NCI-H1436 treated with DMSO at 0.1 percent for 48 hours (cell line): ENCODE results near the gene DNMT1.
"Not testable (repeated sequence)": the region's sequence is repeated elsewhere in the genome, so short reads cannot be mapped to it uniquely, and the experiment has no call there.

Experiments used
- DNase-seq: peaks from one replicate; lab custom pipeline; 2025; lab: John Stamatoyannopoulos, UW

Gene DNMT1

DNA sequence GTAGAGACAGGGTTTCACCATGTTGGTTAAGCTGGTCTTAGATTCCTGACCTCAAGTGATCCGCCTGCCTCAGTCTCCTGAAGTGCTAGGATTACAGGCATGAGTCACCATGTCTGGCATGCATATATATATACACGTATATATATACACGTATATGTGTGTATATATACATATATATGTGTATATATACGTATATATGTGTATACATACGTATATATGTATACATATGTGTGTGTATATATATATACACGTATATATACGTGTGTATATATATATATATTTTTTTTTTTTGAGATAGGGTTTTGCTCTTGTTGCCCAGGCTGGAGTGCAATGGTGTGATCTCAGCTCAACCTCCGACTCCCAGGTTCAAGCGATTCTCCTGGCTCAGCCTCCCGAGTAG is 11.9 kb downstream of the DNMT1 start:
- no peak for DNase-seq

DNA sequence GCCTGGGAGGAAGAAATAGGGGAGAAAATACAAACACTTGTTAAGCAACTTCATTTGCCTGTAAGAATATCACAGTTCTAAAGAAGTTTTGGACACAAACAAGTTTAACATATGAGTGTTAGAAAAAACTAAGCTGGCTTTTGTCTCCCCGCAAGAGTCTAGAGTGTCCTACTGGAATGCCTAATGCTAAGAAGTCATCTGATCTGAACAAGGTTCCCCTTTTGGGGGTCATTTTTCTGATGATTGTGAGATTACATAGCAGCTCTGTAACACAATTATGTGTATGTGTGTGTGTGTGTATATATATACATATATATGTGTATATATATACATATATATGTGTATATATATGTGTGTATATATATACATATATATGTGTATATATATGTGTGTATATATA is 12.7 kb downstream of the DNMT1 start:
- DNase-seq: no peak

DNA sequence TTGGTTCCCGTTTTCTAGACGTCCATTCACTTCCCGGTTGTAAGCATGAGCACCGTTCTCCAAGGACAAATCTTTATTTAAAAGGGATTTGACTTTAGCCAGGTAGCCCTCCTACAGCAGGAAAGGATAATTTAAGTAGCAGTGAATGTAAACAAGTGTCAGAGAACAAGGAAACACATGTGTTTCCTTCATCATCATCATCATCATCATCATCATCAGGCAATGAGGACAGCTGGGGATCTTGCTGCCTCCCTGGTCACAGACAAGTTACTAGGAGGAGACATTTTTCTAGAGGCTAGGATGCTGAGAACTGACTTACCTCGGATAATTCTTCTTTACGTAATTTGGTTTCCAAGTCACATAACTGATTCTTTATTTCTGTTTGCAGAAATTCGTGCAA is 14.3 kb downstream of the DNMT1 start:
- no peak for DNase-seq

DNA sequence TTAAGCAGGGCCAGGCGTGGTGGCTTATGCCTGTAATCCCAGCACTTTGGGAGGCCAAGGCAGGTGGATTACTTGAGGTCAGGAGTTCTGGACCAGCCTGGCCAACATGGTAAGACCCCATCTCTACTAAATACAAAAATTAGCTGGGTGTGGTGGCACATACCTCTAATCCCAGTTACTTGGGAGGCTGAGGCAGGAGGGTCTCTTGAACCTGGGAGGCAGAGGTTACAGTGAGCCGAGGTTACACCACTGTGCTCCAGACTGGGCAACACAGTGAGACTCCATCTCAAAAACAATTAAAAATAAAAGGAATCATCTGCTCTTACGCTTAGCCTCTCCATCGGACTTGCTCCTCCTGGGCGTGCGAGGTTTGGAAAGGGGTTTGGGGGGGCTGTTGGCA is 14.7 kb downstream of the DNMT1 start:
- DNase-seq: not testable (repeated sequence)

DNA sequence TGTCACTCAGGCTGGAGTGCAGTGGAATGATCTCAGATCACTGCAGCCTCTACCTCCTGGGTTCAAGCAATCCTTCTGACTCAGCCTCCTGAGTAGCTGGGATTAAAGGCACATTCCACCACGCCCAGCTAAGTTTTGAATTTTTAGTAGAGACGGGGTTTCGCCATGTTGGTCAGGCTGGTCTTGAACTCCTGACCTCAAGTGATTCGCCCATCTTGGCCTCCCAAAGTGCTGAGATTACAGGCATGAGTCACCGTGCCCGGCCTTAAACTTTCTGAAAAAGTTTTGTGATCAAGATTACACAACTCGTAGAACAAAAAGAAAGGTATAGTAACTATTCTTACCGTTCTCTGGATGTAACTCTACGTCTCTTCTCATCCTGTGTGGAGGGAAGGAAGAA is 21.2 kb downstream of the DNMT1 start:
- DNase-seq: no peak

DNA sequence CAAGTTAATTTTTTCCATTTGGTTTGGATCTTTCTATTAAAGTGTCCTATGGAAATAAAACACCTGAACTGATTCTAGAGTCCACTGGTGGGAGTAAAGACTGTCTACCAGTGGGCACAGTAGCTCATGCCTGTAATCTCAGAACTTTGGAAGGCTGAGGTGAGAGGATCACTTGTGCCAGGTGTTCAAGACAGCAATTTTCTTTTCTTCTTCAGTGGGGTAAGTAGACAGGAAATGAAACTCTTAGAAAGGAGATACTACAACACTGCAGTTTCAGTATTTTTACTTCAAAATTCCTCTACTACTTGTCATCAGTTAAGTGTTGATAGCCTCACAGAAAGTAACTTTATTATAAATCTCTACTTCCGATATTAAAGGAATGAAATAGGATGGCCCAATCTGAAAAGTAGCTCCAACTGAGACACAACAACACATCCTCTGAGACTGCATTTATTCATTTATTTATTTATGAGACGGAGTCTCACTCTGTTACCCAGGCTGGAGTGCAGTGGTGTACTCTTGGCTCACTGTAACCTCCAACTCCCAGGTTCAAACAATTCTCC is 26.3 kb downstream of the DNMT1 start:
- DNase-seq: no peak

DNA sequence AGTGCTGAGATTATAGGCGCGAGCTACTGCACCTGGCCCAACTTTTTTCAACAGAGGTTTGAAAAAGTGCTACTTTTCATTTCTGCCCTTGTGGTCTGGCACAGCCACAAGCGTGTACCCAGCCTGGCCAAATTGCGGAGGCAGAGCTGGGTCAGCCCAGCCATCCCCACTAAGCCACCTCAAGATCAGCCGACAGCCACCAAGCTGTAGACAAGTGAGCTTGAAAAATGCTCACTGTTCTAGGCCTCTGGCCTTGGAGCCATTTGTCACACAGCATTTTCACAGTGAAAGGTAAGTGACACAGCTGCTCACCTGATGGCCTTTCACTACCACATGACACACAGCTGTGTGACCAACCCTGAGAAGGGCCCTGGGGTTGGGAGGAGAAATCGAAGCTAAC is 27.3 kb downstream of the DNMT1 start:
- DNase-seq: no peak

DNA sequence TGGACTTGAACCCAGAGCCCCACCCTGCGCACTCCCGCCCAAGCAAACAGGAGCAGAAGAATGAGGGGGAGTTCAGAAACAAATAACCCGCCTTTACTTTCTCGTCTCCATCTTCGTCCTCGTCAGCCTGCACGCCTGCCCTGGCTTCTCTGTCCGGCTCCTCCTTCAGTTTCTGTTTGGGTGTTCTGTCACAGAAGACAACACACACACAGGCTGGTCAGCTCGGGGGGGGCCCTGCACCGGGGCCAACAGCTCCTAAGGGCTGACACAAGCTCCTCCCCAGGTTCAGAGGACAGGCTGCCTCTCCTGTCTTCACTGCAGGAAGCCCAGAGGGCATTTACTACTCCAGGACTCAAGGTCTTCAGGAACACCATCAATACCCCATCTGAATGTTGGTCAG is 28.3 kb downstream of the DNMT1 start:
- DNase-seq: not testable (repeated sequence)

DNA sequence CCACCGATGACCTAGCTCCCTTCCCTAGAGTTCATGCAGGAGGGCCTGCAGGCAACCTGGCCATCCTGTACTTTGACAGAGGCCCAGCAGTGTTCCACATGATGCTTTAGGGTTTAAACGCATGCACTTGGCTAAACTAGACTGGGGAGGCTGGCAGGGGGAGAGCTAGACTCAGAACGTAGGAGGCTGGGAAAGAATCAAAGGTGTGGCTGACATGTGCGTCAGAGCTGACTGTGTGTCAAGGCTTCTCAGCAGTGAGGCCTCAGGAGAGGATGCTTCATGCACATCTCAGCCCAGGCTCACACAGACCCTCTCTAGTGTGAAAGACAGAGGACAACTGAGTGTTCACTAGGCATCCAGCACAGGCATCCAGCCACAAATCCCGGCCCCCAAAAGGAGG is 28.7 kb downstream of the DNMT1 start:
- no peak for DNase-seq

GRCh38 chr19:10163536-10163935 is 31.2 kb downstream of the DNMT1 start:
- DNase-seq: no peak

- DNase-seq: no peak
These were observed 35.1 kb downstream of the DNMT1 start for GRCh38 chr19:10159610-10160009.

DNA sequence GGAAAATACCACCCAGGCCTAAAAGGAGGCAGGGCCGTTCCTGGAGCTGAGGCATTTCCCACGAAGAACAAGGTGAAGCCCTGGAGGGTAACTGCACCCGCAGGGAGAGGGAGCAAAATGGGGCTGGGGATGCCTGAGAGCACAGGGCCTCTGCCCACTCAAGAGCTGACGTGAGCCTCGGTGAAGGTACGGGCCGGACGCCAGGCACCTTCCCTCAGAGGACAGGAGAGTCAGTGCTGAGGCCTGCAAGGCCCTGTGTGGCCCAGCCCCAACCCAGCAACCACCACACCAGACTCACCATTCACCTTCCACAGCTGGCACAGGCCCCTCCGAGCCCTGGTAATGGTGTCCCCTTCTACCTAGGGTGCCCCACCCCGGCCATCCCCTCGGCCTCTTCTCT is 36.3 kb downstream of the DNMT1 start:
- DNase-seq: no peak

DNA sequence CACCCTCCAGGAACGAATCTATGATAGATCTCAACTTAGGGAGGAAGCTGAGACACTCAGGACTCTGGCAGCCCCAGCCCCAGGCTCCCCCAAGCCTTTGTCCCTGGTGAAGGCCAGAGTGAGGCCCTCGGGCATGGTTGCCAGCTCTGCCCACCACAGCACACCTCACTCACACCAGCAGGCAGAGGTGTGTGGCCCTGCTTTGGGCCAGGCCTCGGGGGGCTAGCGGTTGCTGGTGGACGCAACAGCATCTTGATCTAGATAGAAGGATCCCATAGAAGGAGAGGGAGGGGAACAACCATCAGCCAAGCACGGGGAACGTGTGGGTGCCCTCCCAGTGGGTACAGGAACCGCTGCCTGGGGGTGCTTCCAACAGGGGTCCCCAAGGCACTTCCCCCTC is 36.7 kb downstream of the DNMT1 start:
- DNase-seq: no peak

DNA sequence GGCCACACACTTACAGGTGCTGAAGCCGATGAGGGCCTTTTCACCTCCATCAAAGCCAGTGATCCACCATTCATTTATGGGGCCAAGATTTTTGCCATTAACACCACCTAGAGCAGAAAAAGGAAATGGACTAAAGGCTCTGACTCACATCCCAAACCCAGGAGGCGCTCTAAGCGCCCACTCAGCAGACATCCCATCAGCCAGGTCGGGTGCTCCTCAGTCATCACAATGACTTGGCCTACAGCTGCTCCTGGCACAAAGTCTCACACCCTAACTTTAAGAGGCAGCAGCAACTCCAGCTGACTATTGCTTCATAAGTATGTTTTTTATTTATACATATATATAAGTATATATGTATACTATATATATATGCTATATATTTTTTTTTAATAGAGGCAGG is 38.9 kb downstream of the DNMT1 start:
- DNase-seq: no peak

DNA sequence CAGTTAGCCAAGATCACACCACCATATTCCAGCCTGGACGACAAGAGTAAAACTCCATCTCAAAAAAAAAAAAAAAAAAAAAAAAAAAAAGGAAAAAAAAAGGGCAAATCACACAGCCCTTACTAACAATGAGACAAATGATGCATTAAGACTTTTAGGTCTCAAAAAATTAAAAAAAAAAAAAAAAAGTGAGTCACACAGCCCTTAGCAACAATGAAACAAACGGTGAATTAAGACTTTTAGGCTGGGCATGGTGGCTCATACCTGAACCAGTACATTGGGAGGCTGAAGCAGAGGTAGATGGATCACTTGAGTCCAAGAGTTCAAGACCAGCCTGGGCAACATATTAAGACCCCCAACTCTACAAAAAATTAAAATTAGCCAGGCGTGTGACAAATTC is 42.7 kb downstream of the DNMT1 start:
- DNase-seq: no peak

DNA sequence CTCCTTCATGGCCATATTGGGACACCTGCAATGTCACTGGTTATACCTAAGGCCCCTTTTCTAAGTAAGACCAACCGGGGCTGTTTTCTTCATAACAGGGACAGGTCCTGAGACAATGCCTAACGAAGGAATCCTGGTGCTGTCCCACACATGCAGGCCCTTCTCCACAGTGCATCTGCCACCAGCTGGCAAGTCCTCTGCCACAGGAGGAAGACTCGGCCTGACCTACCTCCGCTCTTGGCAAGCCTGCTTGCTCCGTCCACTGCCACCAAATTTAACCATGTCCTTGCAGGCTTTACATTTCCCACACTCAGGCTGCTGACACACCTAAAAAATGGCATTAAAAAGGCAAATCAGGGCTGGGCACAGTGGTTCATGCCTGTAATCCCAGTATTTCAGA is 43.2 kb downstream of the DNMT1 start:
- no peak for DNase-seq

- DNase-seq: no peak
These were observed 45.3 kb downstream of the DNMT1 start for GRCh38 chr19:10149427-10149826.

DNA sequence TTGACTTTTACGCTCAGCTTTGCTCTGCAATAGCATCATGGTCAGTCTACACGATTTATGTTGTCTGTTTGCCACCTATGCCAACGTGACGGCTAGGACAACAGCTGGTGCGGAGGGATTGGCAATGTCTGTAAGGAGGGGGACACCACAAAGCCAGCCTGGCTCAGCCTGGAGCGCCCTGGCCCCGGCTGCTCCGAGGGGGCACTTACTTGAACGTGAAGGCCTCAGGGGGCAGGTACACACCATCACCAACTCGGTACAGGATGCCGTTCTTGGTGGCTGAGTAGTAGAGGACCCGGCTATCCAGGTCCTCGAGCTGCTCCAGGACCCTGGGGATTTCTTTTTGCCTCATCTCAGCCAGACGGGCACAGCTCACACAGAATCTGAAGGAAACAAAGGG is 48.6 kb downstream of the DNMT1 start:
- DNase-seq: no peak

GRCh38 chr19:10145031-10145430 is 49.7 kb downstream of the DNMT1 start:
- no peak for DNase-seq

DNA sequence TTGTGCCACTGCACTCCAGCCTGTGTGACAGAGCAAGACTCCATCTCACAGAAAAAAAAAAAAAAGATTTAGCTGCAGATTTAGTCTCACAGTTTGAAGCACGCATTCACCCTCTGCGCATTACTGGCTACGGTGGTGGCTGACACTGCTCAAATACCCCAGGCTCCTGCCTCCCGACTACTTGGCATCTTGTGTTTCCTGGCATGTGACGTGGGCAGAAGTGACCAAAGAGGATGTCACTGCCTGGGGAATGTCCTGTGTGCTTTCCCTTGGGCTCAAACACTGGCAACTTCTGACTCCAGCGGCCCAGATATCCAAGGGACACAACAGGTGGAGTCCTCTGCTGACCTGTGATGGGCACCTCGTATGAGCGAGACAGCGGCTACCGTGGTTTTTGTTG is 50.4 kb downstream of the DNMT1 start:
- DNase-seq: no peak

DNA sequence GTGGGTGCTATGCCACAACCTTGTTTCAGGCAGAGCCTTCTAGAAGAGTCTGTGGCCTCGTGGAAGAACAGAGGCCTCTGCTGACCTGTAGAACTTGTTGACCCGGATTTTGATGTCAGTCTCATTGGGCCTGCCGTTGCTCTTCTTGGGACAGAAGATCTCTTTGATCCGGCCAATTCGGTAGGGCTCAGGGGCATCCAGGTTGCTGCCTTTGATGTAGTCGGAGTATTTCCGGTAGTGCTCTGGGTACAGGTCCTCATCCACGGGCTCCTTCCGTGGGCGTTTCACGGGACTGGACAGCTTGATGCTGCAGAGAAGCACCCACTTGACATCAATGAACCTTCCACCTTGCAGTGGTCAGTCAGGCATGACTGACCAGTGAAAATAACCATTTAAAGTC is 51.1 kb downstream of the DNMT1 start:
- DNase-seq: no peak

GRCh38 chr19:10142701-10143375 is 51.9 kb downstream of the DNMT1 start:
- no peak for DNase-seq

- no peak for DNase-seq
These were observed 52.8 kb downstream of the DNMT1 start for GRCh38 chr19:10141973-10142372.

- DNase-seq: no peak
These were observed 53.3 kb downstream of the DNMT1 start for GRCh38 chr19:10141479-10141878.
